Loucy (cell line): ENCODE data around the gene SIK1.

Experiments used
- H2AFZ ChIP-seq: fragments of 200-600 bp; sonication (generic); 2 replicates; pipeline ENCODE4 v1.6.0; 2016; ENCODE audit warnings: antibody characterized with exemption, mild to moderate bottlenecking, low read length, moderate library complexity
- H3F3A ChIP-seq: fragments of 200-600 bp; 2 replicates; pipeline ENCODE4 v1.6.0; 2016; ENCODE audit warnings: antibody characterized with exemption, low read depth, mild to moderate bottlenecking
- H3K27me3 ChIP-seq: fragments of 200-600 bp; sonication (generic); 2 replicates; pipeline ENCODE4 v1.6.1; 2014; ENCODE audit warnings: low read length, mild to moderate bottlenecking; ENCODE audit not compliant: insufficient read depth, poor library complexity, severe bottlenecking
- H3K36me3 ChIP-seq: fragments of 200-600 bp; sonication (generic); 2 replicates; pipeline ENCODE4 v1.6.1; 2016; ENCODE audit warnings: low read length; ENCODE audit not compliant: insufficient read depth
- H3K4me1 ChIP-seq: fragments of 200-600 bp; sonication (generic); 2 replicates; pipeline ENCODE4 v1.5.1; 2014; ENCODE audit warnings: low read length, mild to moderate bottlenecking; ENCODE audit not compliant: insufficient read depth, poor library complexity, severe bottlenecking
- H3K4me2 ChIP-seq: fragments of 200-600 bp; sonication (generic); 2 replicates; pipeline ENCODE4 v1.6.0; 2014; ENCODE audit warnings: antibody characterized with exemption, low read length, low read depth, mild to moderate bottlenecking; ENCODE audit not compliant: poor library complexity, severe bottlenecking
- H3K4me3 ChIP-seq: fragments of 200-600 bp; sonication (generic); 2 replicates; pipeline ENCODE4 v1.5.1; 2014; ENCODE audit warnings: low read length, mild to moderate bottlenecking, mixed read lengths; ENCODE audit not compliant: poor library complexity, severe bottlenecking
- H3K79me2 ChIP-seq: fragments of 200-600 bp; sonication (generic); 2 replicates; pipeline ENCODE4 v1.6.1; 2014; ENCODE audit warnings: low read length; ENCODE audit not compliant: insufficient read depth
- H3K9ac ChIP-seq: fragments of 200-600 bp; sonication (generic); 2 replicates; pipeline ENCODE4 v1.6.0; 2014; ENCODE audit warnings: mild to moderate bottlenecking, low read depth, low read length, moderate library complexity; ENCODE audit not compliant: poor library complexity, severe bottlenecking
- H3K9me2 ChIP-seq: fragments of 200-600 bp; sonication (generic); replicated peaks from 2 replicates; pipeline ENCODE4 v1.6.1; 2016; ENCODE audit warnings: low read depth, low read length, mixed read lengths
- H3K9me3 ChIP-seq: fragments of 200-600 bp; sonication (generic); 2 replicates; pipeline ENCODE4 v1.6.1; 2014; ENCODE audit warnings: mild to moderate bottlenecking, antibody characterized with exemption, low read length, low read depth; ENCODE audit not compliant: insufficient read depth
- H4K20me1 ChIP-seq: fragments of 200-600 bp; sonication (generic); 2 replicates; pipeline ENCODE4 v1.6.0; 2014; ENCODE audit warnings: antibody characterized with exemption, low read length, mild to moderate bottlenecking; ENCODE audit not compliant: insufficient read depth, poor library complexity, severe bottlenecking
- EZH2phosphoT487 ChIP-seq: fragments of 200-600 bp; IDR thresholded peaks from 2 replicates; pipeline ENCODE4 v1.6.1; 2018; ENCODE audit warnings: antibody characterized with exemption, mild to moderate bottlenecking, moderate library complexity, borderline replicate concordance
- TF ChIP-seq, protein P1 (sequence below): fragments of 200-600 bp; sonication (generic); conservative IDR thresholded peaks from 2 replicates; pipeline ENCODE4 v1.5.1; 2014; ENCODE audit warnings: mild to moderate bottlenecking, antibody characterized with exemption, low read length

Gene SIK1

GRCh38 chr21:43375837-43376477 lies 51.0 kb downstream of the SIK1 start:
- Histone ChIP-seq H3K79me2 (no peaks in the 10 kb centered on the region), H3K9ac (no peak overlapping the region), H3K4me2 (no peak overlapping the region), H3K4me3 (no peak overlapping the region), H3K4me1 (no peaks in the 10 kb centered on the region), H3K9me2 (no peaks in the 10 kb centered on the region), H3K36me3 (no peaks in the 10 kb centered on the region), H3F3A (no peaks in the 10 kb centered on the region), H3K9me3 (no peaks in the 10 kb centered on the region), H2AFZ (no peak overlapping the region), H4K20me1 (no peaks in the 10 kb centered on the region), H3K27me3 (no peaks in the 10 kb centered on the region)
- no peak for TF ChIP-seq EZH2phosphoT487
- TF ChIP-seq, protein P1, sequence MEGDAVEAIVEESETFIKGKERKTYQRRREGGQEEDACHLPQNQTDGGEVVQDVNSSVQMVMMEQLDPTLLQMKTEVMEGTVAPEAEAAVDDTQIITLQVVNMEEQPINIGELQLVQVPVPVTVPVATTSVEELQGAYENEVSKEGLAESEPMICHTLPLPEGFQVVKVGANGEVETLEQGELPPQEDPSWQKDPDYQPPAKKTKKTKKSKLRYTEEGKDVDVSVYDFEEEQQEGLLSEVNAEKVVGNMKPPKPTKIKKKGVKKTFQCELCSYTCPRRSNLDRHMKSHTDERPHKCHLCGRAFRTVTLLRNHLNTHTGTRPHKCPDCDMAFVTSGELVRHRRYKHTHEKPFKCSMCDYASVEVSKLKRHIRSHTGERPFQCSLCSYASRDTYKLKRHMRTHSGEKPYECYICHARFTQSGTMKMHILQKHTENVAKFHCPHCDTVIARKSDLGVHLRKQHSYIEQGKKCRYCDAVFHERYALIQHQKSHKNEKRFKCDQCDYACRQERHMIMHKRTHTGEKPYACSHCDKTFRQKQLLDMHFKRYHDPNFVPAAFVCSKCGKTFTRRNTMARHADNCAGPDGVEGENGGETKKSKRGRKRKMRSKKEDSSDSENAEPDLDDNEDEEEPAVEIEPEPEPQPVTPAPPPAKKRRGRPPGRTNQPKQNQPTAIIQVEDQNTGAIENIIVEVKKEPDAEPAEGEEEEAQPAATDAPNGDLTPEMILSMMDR = no peak

DNA sequence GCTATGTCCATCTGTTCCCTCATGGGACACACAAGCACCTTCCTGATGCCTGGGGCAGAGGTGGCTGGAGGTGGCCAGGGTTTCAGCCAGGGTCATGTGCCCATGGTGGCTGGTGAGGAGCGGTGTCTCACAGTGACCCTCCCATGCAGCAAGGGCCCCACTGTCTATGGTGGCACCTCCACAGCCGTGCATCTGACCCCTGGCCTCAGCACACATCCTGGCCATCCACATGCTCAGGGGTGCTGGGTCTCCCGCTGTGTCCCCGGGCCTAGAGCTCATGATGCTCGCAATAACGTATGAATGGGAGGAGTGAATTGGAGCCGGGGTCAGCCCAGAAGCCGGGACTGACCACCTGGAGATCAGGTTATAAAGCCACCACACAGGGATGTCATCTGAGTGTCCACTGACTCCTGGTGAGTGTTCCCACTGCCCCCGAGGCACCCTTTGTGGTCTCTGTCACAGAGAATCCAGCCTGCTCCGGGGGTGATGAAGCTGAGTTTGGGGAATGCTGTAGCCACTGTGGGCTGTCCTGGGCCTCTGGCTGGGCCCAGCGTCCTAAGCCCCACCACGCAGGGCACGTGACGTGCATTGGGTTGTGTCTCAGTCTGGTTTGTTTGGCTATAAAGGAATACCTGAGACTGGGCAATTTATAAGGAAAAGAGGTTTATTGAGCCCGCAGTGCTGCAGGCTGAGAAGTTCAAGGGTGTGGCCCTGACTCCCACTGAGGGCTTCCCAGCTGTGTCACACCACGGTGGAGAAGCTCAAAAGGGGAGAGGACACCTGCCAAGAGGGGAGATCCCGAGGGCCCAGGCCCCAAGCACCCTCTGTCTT lies 51.7 kb downstream of the SIK1 start:
- Histone ChIP-seq H3K9me2 (no peaks in the 10 kb centered on the region), H3K9me3 (no peaks in the 10 kb centered on the region), H3K27me3 (no peaks in the 10 kb centered on the region), H3K4me3 (no peak overlapping the region), H3K4me1 (no peaks in the 10 kb centered on the region), H3K4me2 (no peak overlapping the region), H2AFZ (no peak overlapping the region), H3K36me3 (no peaks in the 10 kb centered on the region), H4K20me1 (no peaks in the 10 kb centered on the region), H3K9ac (no peak overlapping the region), H3F3A (no peaks in the 10 kb centered on the region), H3K79me2 (no peaks in the 10 kb centered on the region)
- TF ChIP-seq, protein P1 = no peak
- no peak for TF ChIP-seq EZH2phosphoT487

DNA sequence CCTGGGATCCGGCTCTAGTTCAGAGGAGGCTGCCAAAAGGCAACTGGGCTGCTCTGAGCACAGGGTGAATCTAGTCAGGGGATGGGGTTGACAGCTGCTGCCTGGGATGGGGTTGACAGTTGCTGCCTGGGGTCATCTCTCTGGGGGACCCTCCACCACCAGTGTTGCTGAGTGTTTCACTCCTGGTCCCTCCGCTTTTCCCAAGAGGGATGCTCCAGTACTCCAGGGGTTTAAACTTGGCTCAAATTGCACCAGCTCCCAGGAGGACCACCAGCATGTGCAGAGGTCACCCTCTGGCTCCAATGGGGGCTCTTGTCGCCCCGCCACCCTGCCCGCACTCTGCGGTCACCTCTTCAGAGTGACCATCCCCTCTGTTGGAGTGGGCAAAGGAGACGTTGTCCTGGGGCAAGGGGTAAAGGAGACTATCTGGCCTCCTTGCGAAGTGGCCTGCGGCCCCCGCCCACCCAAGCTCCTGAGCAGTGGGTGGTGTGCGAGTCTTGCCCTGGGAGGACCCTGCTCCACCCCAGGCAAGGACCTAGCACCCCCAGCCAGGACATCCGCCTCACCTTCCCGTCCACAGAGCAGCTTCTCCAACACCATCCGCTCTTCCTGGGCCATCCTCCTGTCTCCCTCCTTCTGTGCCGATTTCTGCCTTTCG lies 52.6 kb downstream of the SIK1 start:
- H3K4me3 ChIP-seq = no peak overlapping the region
- H3K79me2 ChIP-seq = no peaks in the 10 kb centered on the region
- no peaks in the 10 kb centered on the region for H4K20me1 ChIP-seq
- no peaks in the 10 kb centered on the region for H3K4me1 ChIP-seq
- H3K4me2 ChIP-seq = no peak overlapping the region
- TF ChIP-seq, protein P1 = no peak
- no peak for TF ChIP-seq EZH2phosphoT487
- no peaks in the 10 kb centered on the region for H3F3A ChIP-seq
- H3K9me2 ChIP-seq = no peaks in the 10 kb centered on the region
- no peak overlapping the region for H2AFZ ChIP-seq
- no peaks in the 10 kb centered on the region for H3K27me3 ChIP-seq
- H3K9me3 ChIP-seq = no peaks in the 10 kb centered on the region
- H3K36me3 ChIP-seq = no peaks in the 10 kb centered on the region
- no peak overlapping the region for H3K9ac ChIP-seq
